ENCODE results near the gene MCM6. TPM values are rescaled to one million over a fixed set of nuclear protein-coding genes. Genes with fewer than 3 reads are reported as not detected.

Gene MCM6
- total RNA-seq, 1 experiment from 2014 or later = 96.0 TPM

GRCh38 chr2:135791418-135792190, 84.6 kb downstream of the MCM6 start:
- Histone ChIP-seq H3K27me3 (replicated peaks; ENCODE audit: control insufficient read depth, insufficient read depth, low read length) (no peaks in the 10 kb centered on the region), H3K9me3 (no peaks in the 10 kb centered on the region), H3K4me3 (ENCODE audit: low read depth, low read length) (no peak overlapping the region), H3K4me1 (no peaks in the 10 kb centered on the region), H3K36me3 (ENCODE audit: control insufficient read depth, insufficient read depth, low read length) (no peaks in the 10 kb centered on the region; the same call in 1 of the 2 replicates)
- ChIA-PET CTCF (interaction anchor here (1.1 kb wide), 1 partner anchor 12 kb away, joined by 4 read pairs; no protein-coding TSS in a partner anchor), POLR2A (no interaction called here)
- no peaks in the 10 kb centered on the region for H3K9me3 Mint-ChIP-seq (ENCODE audit: unreplicated experiment)
- no peaks in the 10 kb centered on the region for H3K4me1 Mint-ChIP-seq (ENCODE audit: low read depth, unreplicated experiment)
- no peak overlapping the region for H3K4me3 Mint-ChIP-seq (ENCODE audit: unreplicated experiment)
- intact Hi-C loops (cut with micrococcal nuclease; ENCODE audit: unreplicated experiment) = loop anchor here (10.0 kb wide), 1 partner anchor 593 kb away; no protein-coding TSS in a partner anchor
- BruUV-seq (replicated peaks) = no TSS peak
- no peak overlapping the region for H3K27ac Mint-ChIP-seq (ENCODE audit: unreplicated experiment)
- no peak for DNase-seq
- peaks cover 17% of the 10 kb centered on the region for H3K36me3 Mint-ChIP-seq (ENCODE audit: insufficient read depth, unreplicated experiment)
- TF ChIP-seq, protein P1, sequence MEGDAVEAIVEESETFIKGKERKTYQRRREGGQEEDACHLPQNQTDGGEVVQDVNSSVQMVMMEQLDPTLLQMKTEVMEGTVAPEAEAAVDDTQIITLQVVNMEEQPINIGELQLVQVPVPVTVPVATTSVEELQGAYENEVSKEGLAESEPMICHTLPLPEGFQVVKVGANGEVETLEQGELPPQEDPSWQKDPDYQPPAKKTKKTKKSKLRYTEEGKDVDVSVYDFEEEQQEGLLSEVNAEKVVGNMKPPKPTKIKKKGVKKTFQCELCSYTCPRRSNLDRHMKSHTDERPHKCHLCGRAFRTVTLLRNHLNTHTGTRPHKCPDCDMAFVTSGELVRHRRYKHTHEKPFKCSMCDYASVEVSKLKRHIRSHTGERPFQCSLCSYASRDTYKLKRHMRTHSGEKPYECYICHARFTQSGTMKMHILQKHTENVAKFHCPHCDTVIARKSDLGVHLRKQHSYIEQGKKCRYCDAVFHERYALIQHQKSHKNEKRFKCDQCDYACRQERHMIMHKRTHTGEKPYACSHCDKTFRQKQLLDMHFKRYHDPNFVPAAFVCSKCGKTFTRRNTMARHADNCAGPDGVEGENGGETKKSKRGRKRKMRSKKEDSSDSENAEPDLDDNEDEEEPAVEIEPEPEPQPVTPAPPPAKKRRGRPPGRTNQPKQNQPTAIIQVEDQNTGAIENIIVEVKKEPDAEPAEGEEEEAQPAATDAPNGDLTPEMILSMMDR (IDR thresholded peaks at IDR 0.05; ENCODE audit: insufficient read depth in 1 of 2, low read depth in 1 of 2, low read length in 1 of 2, severe bottlenecking in 1 of 2, unreplicated experiment in 1 of 2) = no peak
- no peaks in the 10 kb centered on the region for H3K27me3 Mint-ChIP-seq (ENCODE audit: insufficient read depth, unreplicated experiment)

DNA sequence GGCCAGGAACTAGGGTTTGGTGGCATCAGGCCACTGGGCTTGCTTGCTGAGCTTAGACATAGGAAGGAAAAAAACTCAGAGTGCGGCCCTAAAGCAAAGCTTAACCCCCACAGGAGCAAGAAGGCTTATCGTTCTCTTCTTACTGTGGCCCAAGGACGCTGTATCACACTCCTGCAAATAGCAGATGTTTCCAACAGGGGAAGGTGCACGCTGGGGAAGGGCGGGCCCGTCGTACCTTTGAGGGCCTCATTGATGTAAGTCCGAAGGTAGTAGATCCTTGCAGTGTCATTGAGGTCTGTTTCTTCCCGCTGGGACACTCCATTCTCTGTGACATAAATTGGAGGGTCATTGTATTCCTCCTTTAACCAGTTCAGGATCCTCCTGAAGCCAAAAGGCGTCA, 85.8 kb downstream of the MCM6 start:
- peaks cover 2% of the 10 kb centered on the region for H3K36me3 ChIP-seq (ENCODE audit: control insufficient read depth, insufficient read depth, low read length)
- peaks cover 28% of the 10 kb centered on the region for H3K36me3 Mint-ChIP-seq (ENCODE audit: insufficient read depth, unreplicated experiment)
- H3K27me3 ChIP-seq (replicated peaks; ENCODE audit: control insufficient read depth, insufficient read depth, low read length) = no peaks in the 10 kb centered on the region
- ChIA-PET CTCF (no interaction called here), POLR2A (no interaction called here)
- H3K9me3 ChIP-seq = 0 out of 2 replicates have a peak, but pooled peaks cover 3% of the 10 kb centered on the region
- no peaks in the 10 kb centered on the region for H3K4me1 Mint-ChIP-seq (ENCODE audit: low read depth, unreplicated experiment)
- no TSS peak for BruUV-seq (replicated peaks)
- no peak overlapping the region for H3K4me3 ChIP-seq (ENCODE audit: low read depth, low read length)
- intact Hi-C loops (cut with micrococcal nuclease; ENCODE audit: unreplicated experiment) = loop anchor here (10.0 kb wide), 1 partner anchor 594 kb away; no protein-coding TSS in a partner anchor
- H3K4me3 Mint-ChIP-seq (ENCODE audit: unreplicated experiment) = no peak overlapping the region
- H3K4me1 ChIP-seq = no peaks in the 10 kb centered on the region
- H3K27ac Mint-ChIP-seq (ENCODE audit: unreplicated experiment) = no peak overlapping the region
- TF ChIP-seq, protein P1 (IDR thresholded peaks at IDR 0.05; ENCODE audit: insufficient read depth in 1 of 2, low read depth in 1 of 2, low read length in 1 of 2, severe bottlenecking in 1 of 2, unreplicated experiment in 1 of 2) = no peak
- no peaks in the 10 kb centered on the region for H3K27me3 Mint-ChIP-seq (ENCODE audit: insufficient read depth, unreplicated experiment)
- DNase-seq = no peak
- peaks cover under 1% of the 10 kb centered on the region for H3K9me3 Mint-ChIP-seq (ENCODE audit: unreplicated experiment)

Other genes with a start within 250 kb of the MCM6 start
- 98.1 and 99.3 TPM in 2 replicates for gene UBXN4, start 134.6 kb downstream of the MCM6 start, total RNA-seq (2022)
- 0.82 and 1.5 TPM in 2 replicates for gene LCT, start 39.3 kb downstream of the MCM6 start, total RNA-seq (2022)
- gene DARS1, start 109.2 kb upstream of the MCM6 start, total RNA-seq (2022) = 90.9 and 94.9 TPM in 2 replicates
- gene CXCR4, start 241.7 kb upstream of the MCM6 start, total RNA-seq (2022) = 1.00 and 1.4 TPM in 2 replicates